Uterus (tissue), 4 donors: Measurements from ENCODE around the gene NEDD4L. TPM values are rescaled to one million over a fixed set of nuclear protein-coding genes. Genes with fewer than 3 reads are reported as not detected.

Experiments used
- DNase-seq, 2 donors: peaks; one replicate each; pipeline ENCODE4 v3.0.0-alpha.2; 2019 to 2020
- H3K27ac ChIP-seq, 2 donors: fragments of 200-600 bp; sonication (generic); 1 replicate in 1 of 2; 2 replicates in 1 of 2; pipeline ENCODE4 v1.5.1; 2016 to 2018
- H3K27me3 ChIP-seq, 2 donors: fragments of 200-600 bp; sonication (generic); one replicate each; pipeline ENCODE4 v1.5.1; 2018 to 2019; ENCODE audit warnings: control low read depth in 1 of 2
- H3K36me3 ChIP-seq, 2 donors: fragments of 200-600 bp; sonication (generic); one replicate each; pipeline ENCODE4 v1.5.1; 2019; ENCODE audit warnings: control low read depth in 1 of 2
- H3K4me1 ChIP-seq, 2 donors: fragments of 200-600 bp; sonication (generic); one replicate each; pipeline ENCODE4 v1.5.1; 2018 to 2019; ENCODE audit warnings: control low read depth in 1 of 2
- H3K4me3 ChIP-seq, 2 donors: fragments of 200-600 bp; sonication (generic); 1 replicate in 1 of 2; 2 replicates in 1 of 2; pipeline ENCODE4 v1.5.1; 2018 to 2019; ENCODE audit warnings: mild to moderate bottlenecking in 1 of 2
- H3K9me3 ChIP-seq, 2 donors: fragments of 200-600 bp; sonication (generic); one replicate each; pipeline ENCODE4 v1.5.1; 2019; ENCODE audit warnings: control low read depth in 1 of 2
- POLR2A ChIP-seq, 2 donors: fragments of 450-650 bp; IDR thresholded peaks; one replicate each; pipeline ENCODE4 v1.6.1; 2016; ENCODE audit warnings: antibody characterized with exemption in 2 of 2, mild to moderate bottlenecking in 1 of 2, moderate library complexity in 1 of 2
- intact Hi-C: fragments of 100-400 bp; cut with DNase I; formaldehyde crosslinking; loops from one replicate; pipeline ENCODE4 v1.15.1; 2023; ENCODE audit warnings: low total_unique reads
- total RNA-seq, 4 donors: library from RNA; depleted of rRNA in 3 of 4; stranded (reverse); fragments of >200 nt in 3 of 4; gene quantifications; one replicate each; pipeline versions ENCODE4 v1.1.0 to v1.2.4, GENCODE V29; 2014 to 2023
- TF ChIP-seq, protein P1 (sequence below), 4 experiments: fragments of 200-600 bp in 2 of 4; fragments of 450-650 bp in 2 of 4; sonication (generic) in 2 of 4; IDR thresholded peaks; one replicate each; pipeline ENCODE4 v1.5.1; 2016 to 2019; ENCODE audit warnings: antibody characterized with exemption in 4 of 4, mild to moderate bottlenecking in 2 of 4, moderate library complexity in 1 of 4
- donor health status: DM: yes; HTN: yes; CAD: no.

Gene NEDD4L
- total RNA-seq, 4 donors from 2014 or later = 6.2 to 45.9 (median 32.3) TPM

DNA sequence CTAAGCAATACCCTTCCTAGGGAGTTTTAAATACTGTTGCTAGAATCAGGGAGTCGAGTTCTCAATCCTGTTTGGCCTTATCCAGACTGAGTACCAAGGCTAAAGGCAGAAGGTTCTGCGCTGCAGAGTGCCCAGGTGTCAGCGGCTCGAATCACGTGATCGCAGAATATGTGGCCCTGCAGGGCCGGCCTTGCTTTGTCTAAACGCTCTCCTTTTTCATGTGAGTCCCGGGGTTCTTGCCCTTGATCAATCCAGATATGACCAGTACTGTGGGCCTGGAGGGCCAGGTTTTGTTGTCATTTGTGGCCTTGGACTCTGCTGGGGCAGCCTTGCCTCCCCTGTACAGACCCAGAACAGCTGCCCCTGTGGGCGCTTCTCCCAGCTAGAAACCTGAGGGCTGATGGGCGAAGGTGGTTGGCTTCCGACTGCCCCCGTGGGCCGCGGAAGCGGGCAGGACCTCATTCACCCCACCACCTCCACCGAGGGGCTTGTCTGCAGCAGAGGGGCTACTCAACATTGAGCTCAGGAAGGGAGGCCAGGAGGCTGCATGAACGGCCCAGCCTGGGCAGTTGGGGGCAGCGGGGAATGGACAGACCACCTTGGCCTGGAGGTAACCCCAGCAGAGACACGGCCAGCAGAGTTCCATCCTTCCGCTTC is 359.9 kb downstream of the NEDD4L start:
- Histone ChIP-seq H3K4me1 (no peaks in the 10 kb centered on the region), H3K36me3 (no peaks in the 10 kb centered on the region), H3K27ac (no peak overlapping the region), H3K9me3 (no peaks in the 10 kb centered on the region), H3K4me3 (no peak overlapping the region), H3K27me3 (no peaks in the 10 kb centered on the region)
- no peak for DNase-seq
- TF ChIP-seq, protein P1, sequence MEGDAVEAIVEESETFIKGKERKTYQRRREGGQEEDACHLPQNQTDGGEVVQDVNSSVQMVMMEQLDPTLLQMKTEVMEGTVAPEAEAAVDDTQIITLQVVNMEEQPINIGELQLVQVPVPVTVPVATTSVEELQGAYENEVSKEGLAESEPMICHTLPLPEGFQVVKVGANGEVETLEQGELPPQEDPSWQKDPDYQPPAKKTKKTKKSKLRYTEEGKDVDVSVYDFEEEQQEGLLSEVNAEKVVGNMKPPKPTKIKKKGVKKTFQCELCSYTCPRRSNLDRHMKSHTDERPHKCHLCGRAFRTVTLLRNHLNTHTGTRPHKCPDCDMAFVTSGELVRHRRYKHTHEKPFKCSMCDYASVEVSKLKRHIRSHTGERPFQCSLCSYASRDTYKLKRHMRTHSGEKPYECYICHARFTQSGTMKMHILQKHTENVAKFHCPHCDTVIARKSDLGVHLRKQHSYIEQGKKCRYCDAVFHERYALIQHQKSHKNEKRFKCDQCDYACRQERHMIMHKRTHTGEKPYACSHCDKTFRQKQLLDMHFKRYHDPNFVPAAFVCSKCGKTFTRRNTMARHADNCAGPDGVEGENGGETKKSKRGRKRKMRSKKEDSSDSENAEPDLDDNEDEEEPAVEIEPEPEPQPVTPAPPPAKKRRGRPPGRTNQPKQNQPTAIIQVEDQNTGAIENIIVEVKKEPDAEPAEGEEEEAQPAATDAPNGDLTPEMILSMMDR (IDR thresholded peaks at IDR 0.05) = no peak
- TF ChIP-seq POLR2A (IDR thresholded peaks at IDR 0.05) = no peak
- intact Hi-C loops = no loop called here

DNA sequence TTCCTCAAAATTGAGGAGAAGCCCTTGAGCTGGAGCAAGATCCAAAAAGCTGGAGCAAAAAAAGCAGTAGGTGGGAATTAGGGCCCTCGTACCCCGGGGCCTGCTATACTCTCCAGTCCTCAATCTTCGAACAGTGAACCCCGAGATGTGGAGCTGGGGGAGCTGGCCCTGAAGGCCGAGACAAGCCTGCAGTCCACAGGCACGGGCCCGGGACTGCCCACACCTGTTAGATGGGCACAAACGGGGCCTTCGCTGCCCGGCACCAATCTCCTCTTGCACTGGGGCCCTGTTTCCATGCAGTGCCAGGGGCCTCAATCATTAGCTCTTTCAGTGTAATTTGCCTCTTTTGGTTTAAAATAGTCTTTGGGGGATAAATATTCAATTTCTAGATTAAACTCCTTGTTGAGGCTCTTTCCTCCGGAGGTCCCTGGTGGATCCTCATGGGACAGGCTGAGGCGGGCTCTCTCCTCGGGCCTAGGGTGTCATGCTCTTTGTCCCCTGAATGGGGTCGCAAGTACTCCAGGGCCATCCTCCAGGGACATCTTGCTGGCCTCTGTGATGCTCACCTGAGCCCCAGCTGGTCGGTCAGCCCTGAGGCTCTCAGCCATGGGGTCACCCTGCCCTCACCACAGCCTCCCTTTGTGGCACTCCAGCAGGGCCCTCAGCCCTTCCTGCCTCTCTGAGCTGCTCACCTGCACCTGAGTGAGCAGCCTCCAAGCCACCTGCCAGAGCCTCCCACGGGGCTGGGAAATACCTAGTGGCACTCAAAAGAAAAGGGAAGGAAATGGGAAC is 361.3 kb downstream of the NEDD4L start:
- Histone ChIP-seq H3K27ac (no peak overlapping the region), H3K36me3 (no peaks in the 10 kb centered on the region), H3K4me3 (no peak overlapping the region), H3K4me1 (no peaks in the 10 kb centered on the region), H3K27me3 (no peaks in the 10 kb centered on the region), H3K9me3 (no peaks in the 10 kb centered on the region)
- intact Hi-C loops = no loop called here
- TF ChIP-seq POLR2A (IDR thresholded peaks at IDR 0.05) = no peak
- TF ChIP-seq, protein P1 (IDR thresholded peaks at IDR 0.05) = no peak
- DNase-seq = no peak

DNA sequence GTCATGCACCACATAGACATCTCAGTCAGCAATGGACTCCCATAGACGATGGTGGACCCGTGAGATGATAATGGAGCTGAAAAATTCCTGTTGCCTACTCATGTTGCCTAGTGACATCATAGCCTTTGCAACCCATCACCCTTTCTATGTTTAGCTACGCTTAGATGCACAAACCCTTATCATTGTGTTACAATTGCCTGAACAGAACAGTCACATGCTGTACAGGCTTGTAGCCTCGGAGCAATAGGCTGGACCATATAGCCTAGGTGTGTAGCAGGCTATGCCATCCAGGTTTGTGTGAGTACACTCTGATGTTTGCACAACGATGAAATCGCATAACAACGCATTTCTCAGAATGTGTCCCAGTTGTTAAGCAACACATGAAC is 363.2 kb downstream of the NEDD4L start:
- intact Hi-C loops = no loop called here
- Histone ChIP-seq H3K4me3 (no peak overlapping the region), H3K27me3 (no peaks in the 10 kb centered on the region), H3K4me1 (no peaks in the 10 kb centered on the region), H3K36me3 (no peaks in the 10 kb centered on the region), H3K27ac (no peak overlapping the region), H3K9me3 (no peaks in the 10 kb centered on the region)
- TF ChIP-seq, protein P1 (IDR thresholded peaks at IDR 0.05) = no peak
- no peak for TF ChIP-seq POLR2A (IDR thresholded peaks at IDR 0.05)
- no peak for DNase-seq

DNA sequence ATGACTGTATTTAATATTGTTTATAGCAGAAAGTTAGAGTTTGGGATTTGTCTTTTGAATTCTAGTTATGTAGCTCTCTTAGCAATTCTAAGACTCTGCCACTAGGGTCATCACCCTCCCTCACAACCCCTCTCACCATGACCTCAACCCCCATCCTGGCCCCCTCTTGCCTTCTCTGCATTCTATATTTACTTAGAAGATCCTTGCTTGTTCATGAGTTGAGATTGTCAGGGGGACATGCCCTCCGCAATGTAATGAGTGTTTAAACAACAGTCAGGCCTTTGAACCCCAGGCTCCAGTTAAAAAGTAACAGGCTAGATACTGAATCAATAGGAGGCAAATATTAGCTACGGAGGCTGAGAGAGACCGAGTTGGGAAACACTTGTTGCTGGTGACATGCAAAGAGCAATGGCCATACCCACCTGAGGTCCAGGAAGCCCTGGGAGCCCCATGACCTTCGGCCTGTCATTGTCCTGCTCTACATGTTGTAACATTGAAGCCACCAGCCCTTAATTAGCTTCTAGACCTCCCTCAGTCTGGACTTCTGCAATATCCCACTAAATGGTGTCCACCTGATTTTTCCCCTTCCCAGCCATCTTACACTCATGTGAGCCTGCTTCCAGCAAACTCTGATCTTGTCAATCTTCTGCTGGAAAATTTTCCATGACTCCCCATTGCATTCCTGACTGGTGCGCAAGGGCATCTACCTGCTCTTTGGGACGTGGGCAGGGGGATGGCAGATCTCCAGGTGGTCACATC is 363.8 kb downstream of the NEDD4L start:
- Histone ChIP-seq H3K9me3 (no peaks in the 10 kb centered on the region), H3K4me3 (no peak overlapping the region), H3K27ac (no peak overlapping the region), H3K27me3 (no peaks in the 10 kb centered on the region), H3K36me3 (no peaks in the 10 kb centered on the region), H3K4me1 (no peaks in the 10 kb centered on the region)
- DNase-seq = no peak
- intact Hi-C loops = no loop called here
- TF ChIP-seq, protein P1 (IDR thresholded peaks at IDR 0.05) = no peak
- TF ChIP-seq POLR2A (IDR thresholded peaks at IDR 0.05) = no peak

DNA sequence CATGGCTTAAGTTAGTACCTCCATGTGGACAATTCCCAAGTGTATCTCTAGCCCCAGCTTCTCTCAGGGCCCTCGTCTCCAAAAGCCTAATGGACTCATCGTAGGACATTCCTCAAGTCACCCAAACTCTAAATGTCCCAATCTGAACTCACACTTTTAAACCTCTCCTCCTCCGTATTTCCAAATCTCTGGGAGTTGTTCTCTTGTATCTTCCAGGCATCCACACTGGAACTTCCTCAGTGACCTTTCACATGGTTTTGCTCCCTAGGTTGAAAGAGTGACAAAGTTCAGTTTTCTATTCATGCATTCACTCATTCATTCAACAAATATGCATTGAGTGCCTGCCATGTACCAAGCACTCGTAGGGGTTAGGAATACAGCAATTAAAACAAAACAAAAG is 364.6 kb downstream of the NEDD4L start:
- H3K4me3 ChIP-seq = no peak overlapping the region
- H3K36me3 ChIP-seq = no peaks in the 10 kb centered on the region
- DNase-seq = no peak
- H3K27ac ChIP-seq = no peak overlapping the region
- no peaks in the 10 kb centered on the region for H3K4me1 ChIP-seq
- intact Hi-C loops = no loop called here
- no peaks in the 10 kb centered on the region for H3K9me3 ChIP-seq
- H3K27me3 ChIP-seq = no peaks in the 10 kb centered on the region
- no peak for TF ChIP-seq POLR2A (IDR thresholded peaks at IDR 0.05)
- TF ChIP-seq, protein P1 (IDR thresholded peaks at IDR 0.05) = no peak
